ENCODE results near the gene CHMP6.

CHMP6 gene

GRCh38 chr17:81046132-81046769, 54.6 kb downstream of the CHMP6 start:
- no peak for DNase-seq

- DNase-seq, result no peak
These were observed 55.2 kb downstream of the CHMP6 start for GRCh38 chr17:81046770-81047359.

- DNase-seq, result no peak
These were observed 57.3 kb downstream of the CHMP6 start for GRCh38 chr17:81048827-81049371.

GRCh38 chr17:81049372-81049911, 57.8 kb downstream of the CHMP6 start:
- DNase-seq, result no peak
